Caco-2 (cell line): ENCODE results near the gene LYRM1. TPM values are rescaled to one million over a fixed set of nuclear protein-coding genes. Genes with fewer than 3 reads are reported as not detected.

ENCODE experiments used
- BruUV-seq: library from RNA; stranded (reverse); fragments of 400-500 nt; replicated peaks from 2 replicates; lab custom pipeline; 2021; lab: Mats Ljungman, UMichigan
- CTCF ChIA-PET: fragments of 300-600 bp; sonication (Branson Sonifier 250); formaldehyde crosslinking; loops from one replicate; lab custom pipeline; 2022; ENCODE audit warnings: antibody characterized with exemption; lab: Charles Lee
- POLR2A ChIA-PET: fragments of 300-600 bp; sonication (Branson Sonifier 250); formaldehyde crosslinking; loops from one replicate; lab custom pipeline; 2022; ENCODE audit warnings: antibody characterized with exemption; lab: Charles Lee
- DNase-seq, 2 experiments: peaks; one replicate each; pipeline versions ENCODE4 v3.0.0 to v3.0.0-alpha.2; 2020 to 2022
- H3K27me3 ChIP-seq: replicated peaks from 2 replicates; pipeline ENCODE4 v1.6.0; 2011; ENCODE audit warnings: low read length; ENCODE audit not compliant: control insufficient read depth, insufficient read depth
- H3K36me3 ChIP-seq: 2 replicates; pipeline ENCODE4 v1.5.1; 2011; ENCODE audit warnings: low read length; ENCODE audit not compliant: control insufficient read depth, insufficient read depth
- H3K4me1 ChIP-seq: fragments of 250-450 bp; sonication (Bioruptor Pico); 2 replicates; pipeline ENCODE4 v1.5.1; 2020; ENCODE audit warnings: mild to moderate bottlenecking
- H3K4me3 ChIP-seq: 2 replicates; pipeline ENCODE4 v1.5.1; 2011; ENCODE audit warnings: low read depth, mild to moderate bottlenecking, control low read depth, low read length
- H3K9me3 ChIP-seq: fragments of 250-450 bp; sonication (Bioruptor Pico); 2 replicates; pipeline ENCODE4 v1.5.1; 2020; ENCODE audit warnings: mild to moderate bottlenecking, moderate library complexity
- H3K27ac Mint-ChIP-seq: one replicate; pipeline ENCODE4 v1.8.0; 2022; ENCODE audit warnings: mixed read lengths; ENCODE audit not compliant: unreplicated experiment
- H3K27me3 Mint-ChIP-seq: one replicate; pipeline ENCODE4 v1.8.0; 2022; ENCODE audit warnings: mixed read lengths; ENCODE audit not compliant: insufficient read depth, unreplicated experiment
- H3K36me3 Mint-ChIP-seq: one replicate; pipeline ENCODE4 v1.8.0; 2022; ENCODE audit warnings: mild to moderate bottlenecking, mixed read lengths; ENCODE audit not compliant: insufficient read depth, unreplicated experiment
- H3K4me1 Mint-ChIP-seq: one replicate; pipeline ENCODE4 v1.8.0; 2022; ENCODE audit warnings: low read depth, mixed read lengths; ENCODE audit not compliant: unreplicated experiment
- H3K4me3 Mint-ChIP-seq: one replicate; pipeline ENCODE4 v1.8.0; 2022; ENCODE audit warnings: mild to moderate bottlenecking, moderate library complexity, mixed read lengths; ENCODE audit not compliant: unreplicated experiment
- H3K9me3 Mint-ChIP-seq: one replicate; pipeline ENCODE4 v1.8.0; 2022; ENCODE audit warnings: mixed read lengths; ENCODE audit not compliant: unreplicated experiment
- CTCF ChIP-seq, 2 experiments: fragments of 200-600 bp in 1 of 2; IDR thresholded peaks; 1 replicate in 1 of 2; 2 replicates in 1 of 2; pipeline versions ENCODE4 v1.5.1 to v1.8.0; 2011 to 2022; ENCODE audit warnings: antibody characterized with exemption in 1 of 2, control low read depth in 1 of 2, inconsistent platforms in 1 of 2, low read depth in 1 of 2, low read length in 1 of 2, mild to moderate bottlenecking in 1 of 2, moderate library complexity in 1 of 2; ENCODE audit not compliant: insufficient read depth in 1 of 2, severe bottlenecking in 1 of 2, unreplicated experiment in 1 of 2
- intact Hi-C: fragments of 100-400 bp; cut with micrococcal nuclease; formaldehyde crosslinking; loops from one replicate; pipeline ENCODE4 v1.10.0; 2022; ENCODE audit not compliant: unreplicated experiment
- total RNA-seq: library from RNA; stranded (reverse); gene quantifications from 2 replicates; pipeline ENCODE4 v1.2.3, GENCODE V29; 2022

Gene LYRM1
- total RNA-seq, 1 experiment from 2014 or later = 46.1 TPM

- Mint-ChIP-seq H3K9me3 (no peaks in the 10 kb centered on the region), H3K27me3 (no peaks in the 10 kb centered on the region), H3K36me3 (peaks cover 22% of the 10 kb centered on the region), H3K4me3 (no peak overlapping the region), H3K27ac (no peak overlapping the region), H3K4me1 (peaks cover 6% of the 10 kb centered on the region)
- Histone ChIP-seq H3K4me1 (no peaks in the 10 kb centered on the region), H3K36me3 (no peaks in the 10 kb centered on the region; the same call in 1 of the 2 replicates), H3K4me3 (no peak overlapping the region), H3K9me3 (no peaks in the 10 kb centered on the region), H3K27me3 (no peaks in the 10 kb centered on the region)
- ChIA-PET POLR2A (no interaction called here), CTCF (no interaction called here)
- TF ChIP-seq CTCF (IDR thresholded peaks at IDR 0.05; ENCODE audit: insufficient read depth in 1 of 2, low read depth in 1 of 2, low read length in 1 of 2, severe bottlenecking in 1 of 2, unreplicated experiment in 1 of 2) = no peak
- intact Hi-C loops = no loop called here
- BruUV-seq = no TSS peak
- DNase-seq = no peak
These were observed 34.3 kb upstream of the LYRM1 start for GRCh38 chr16:20866145-20866772.

GRCh38 chr16:20866801-20867200 lies 33.8 kb upstream of the LYRM1 start:
- Histone ChIP-seq H3K4me1 (no peaks in the 10 kb centered on the region), H3K27me3 (no peaks in the 10 kb centered on the region), H3K9me3 (no peaks in the 10 kb centered on the region), H3K36me3 (no peaks in the 10 kb centered on the region; the same call in 1 of the 2 replicates), H3K4me3 (no peak overlapping the region)
- no peak for DNase-seq
- no peak overlapping the region for H3K4me3 Mint-ChIP-seq
- intact Hi-C loops = no loop called here
- peaks cover 19% of the 10 kb centered on the region for H3K36me3 Mint-ChIP-seq
- H3K27me3 Mint-ChIP-seq = no peaks in the 10 kb centered on the region
- CTCF ChIA-PET = no interaction called here
- POLR2A ChIA-PET = interaction anchor here (0.7 kb wide), 1 partner anchor 33 kb away, joined by 5 read pairs; the partner anchor contains the start of genes DCUN1D3 and LYRM1
- H3K27ac Mint-ChIP-seq = no peak overlapping the region
- H3K4me1 Mint-ChIP-seq = peaks cover 6% of the 10 kb centered on the region
- H3K9me3 Mint-ChIP-seq = no peaks in the 10 kb centered on the region
- BruUV-seq = no TSS peak
- TF ChIP-seq CTCF (IDR thresholded peaks at IDR 0.05; ENCODE audit: insufficient read depth in 1 of 2, low read depth in 1 of 2, low read length in 1 of 2, severe bottlenecking in 1 of 2, unreplicated experiment in 1 of 2) = no peak

DNA sequence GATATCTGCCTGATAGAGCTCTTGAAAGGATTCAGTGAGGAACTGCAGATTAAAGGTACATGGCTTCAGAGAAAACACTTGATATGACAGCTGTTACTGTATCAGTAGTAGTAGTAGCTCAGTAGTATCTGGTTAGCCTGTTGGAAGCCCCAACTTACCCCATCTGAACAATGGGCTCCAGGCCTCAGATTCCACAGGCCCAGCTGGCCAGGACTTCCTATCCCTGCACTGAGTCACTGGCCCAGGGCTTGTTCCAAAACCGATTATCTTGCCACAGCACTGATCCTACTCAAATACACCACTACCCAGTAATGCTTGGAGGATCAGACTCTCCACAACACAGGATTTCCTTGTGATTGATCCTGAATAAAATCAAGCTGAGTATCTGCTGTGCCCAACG lies 33.0 kb upstream of the LYRM1 start:
- Histone ChIP-seq H3K4me1 (no peaks in the 10 kb centered on the region), H3K9me3 (no peaks in the 10 kb centered on the region), H3K36me3 (no peaks in the 10 kb centered on the region; the same call in 1 of the 2 replicates), H3K27me3 (no peaks in the 10 kb centered on the region), H3K4me3 (no peak overlapping the region)
- intact Hi-C loops = no loop called here
- H3K4me3 Mint-ChIP-seq = no peak overlapping the region
- TF ChIP-seq CTCF (IDR thresholded peaks at IDR 0.05; ENCODE audit: insufficient read depth in 1 of 2, low read depth in 1 of 2, low read length in 1 of 2, severe bottlenecking in 1 of 2, unreplicated experiment in 1 of 2) = no peak
- ChIA-PET POLR2A (interaction anchor here (0.7 kb wide), 1 partner anchor 33 kb away, joined by 5 read pairs; the partner anchor contains the start of genes DCUN1D3 and LYRM1), CTCF (no interaction called here)
- DNase-seq = no peak
- H3K27ac Mint-ChIP-seq = no peak overlapping the region
- H3K27me3 Mint-ChIP-seq = no peaks in the 10 kb centered on the region
- no peaks in the 10 kb centered on the region for H3K9me3 Mint-ChIP-seq
- no TSS peak for BruUV-seq
- H3K4me1 Mint-ChIP-seq = peaks cover 6% of the 10 kb centered on the region
- peaks cover 15% of the 10 kb centered on the region for H3K36me3 Mint-ChIP-seq
